Smooth muscle cell (in vitro differentiated cells): ENCODE measurements around the gene LYPD1. TPM values are rescaled to one million over a fixed set of nuclear protein-coding genes. Genes with fewer than 3 reads are reported as not detected.

Source experiments
- DNase-seq: peaks from one replicate; lab custom pipeline; 2025; ENCODE audit not compliant: unreplicated experiment; lab: John Stamatoyannopoulos, UW
- H2AFZ ChIP-seq: fragments of 200-600 bp; sonication (generic); 2 replicates; pipeline ENCODE4 v1.6.0; 2016; ENCODE audit warnings: antibody characterized with exemption, low read depth, mild to moderate bottlenecking
- H3F3A ChIP-seq: fragments of 200-600 bp; sonication (generic); 2 replicates; pipeline ENCODE4 v1.6.0; 2017; ENCODE audit warnings: antibody characterized with exemption, low read depth
- H3K27ac ChIP-seq: fragments of 200-600 bp; sonication (generic); 2 replicates; pipeline ENCODE4 v1.5.1; 2016; ENCODE audit warnings: low read depth, mild to moderate bottlenecking
- H3K27me3 ChIP-seq: fragments of 200-600 bp; sonication (generic); 2 replicates; pipeline ENCODE4 v1.6.1; 2016; ENCODE audit warnings: low read depth, mild to moderate bottlenecking
- H3K36me3 ChIP-seq: fragments of 200-600 bp; sonication (generic); 2 replicates; pipeline ENCODE4 v1.5.1; 2016; ENCODE audit warnings: low read depth
- H3K4me1 ChIP-seq: fragments of 200-600 bp; sonication (generic); 2 replicates; pipeline ENCODE4 v1.5.1; 2016; ENCODE audit warnings: low read depth
- H3K4me2 ChIP-seq: fragments of 200-600 bp; sonication (generic); 2 replicates; pipeline ENCODE4 v1.6.0; 2016; ENCODE audit warnings: mild to moderate bottlenecking
- H3K4me3 ChIP-seq: fragments of 200-600 bp; sonication (generic); 2 replicates; pipeline ENCODE4 v1.5.1; 2016; ENCODE audit warnings: mild to moderate bottlenecking
- H3K79me2 ChIP-seq: fragments of 200-600 bp; sonication (generic); 2 replicates; pipeline ENCODE4 v1.6.0; 2016; ENCODE audit warnings: low read depth, mild to moderate bottlenecking
- H3K9ac ChIP-seq: fragments of 200-600 bp; sonication (generic); 2 replicates; pipeline ENCODE4 v1.6.0; 2016; ENCODE audit warnings: low read depth
- H3K9me3 ChIP-seq: fragments of 200-600 bp; sonication (generic); replicated peaks from 2 replicates; pipeline ENCODE4 v1.5.1; 2016; ENCODE audit warnings: low read depth
- H4K20me1 ChIP-seq: fragments of 200-600 bp; sonication (generic); 2 replicates; pipeline ENCODE4 v1.6.0; 2016; ENCODE audit warnings: low read depth
- WGBS: methylation state at CpG from one replicate; pipeline ENCODE4 v1.1.7; 2016; ENCODE audit warnings: low lambda C conversion rate; 5-methylcytosine and 5-hydroxymethylcytosine counted together
- polyA plus RNA-seq: library from polyadenylated mRNA; unstranded; fragments of >200 nt; fragmentation: Nextera tagmentation; extraction: Ambion mirVana; gene quantifications from 2 replicates; pipeline ENCODE4 v1.2.1, GENCODE V29; 2016
- total RNA-seq: library from RNA; depleted of rRNA; stranded (reverse); fragments of >200 nt; gene quantifications from 2 replicates; pipeline ENCODE4 v1.2.3, GENCODE V29; 2014
- TF ChIP-seq, protein P1 (sequence below): fragments of 200-600 bp; sonication (generic); IDR thresholded peaks from 2 replicates; pipeline ENCODE4 v1.5.1; 2017; ENCODE audit warnings: borderline replicate concordance, mild to moderate bottlenecking, antibody characterized with exemption; ENCODE audit not compliant: insufficient read depth, poor library complexity, severe bottlenecking

LYPD1 gene
- total and polyA plus RNA-seq, 2 experiments from 2014 or later = 2.5 to 5.3 TPM

- H4K20me1 ChIP-seq = no peaks in the 10 kb centered on the region
- H3K36me3 ChIP-seq = no peaks in the 10 kb centered on the region
- 84% methylated on average over 5 of the region's 5 CpGs for WGBS
- no peak overlapping the region for H2AFZ ChIP-seq
- no peaks in the 10 kb centered on the region for H3K27me3 ChIP-seq
- no peaks in the 10 kb centered on the region for H3K4me1 ChIP-seq
- H3K27ac ChIP-seq = no peak overlapping the region
- TF ChIP-seq, protein P1, sequence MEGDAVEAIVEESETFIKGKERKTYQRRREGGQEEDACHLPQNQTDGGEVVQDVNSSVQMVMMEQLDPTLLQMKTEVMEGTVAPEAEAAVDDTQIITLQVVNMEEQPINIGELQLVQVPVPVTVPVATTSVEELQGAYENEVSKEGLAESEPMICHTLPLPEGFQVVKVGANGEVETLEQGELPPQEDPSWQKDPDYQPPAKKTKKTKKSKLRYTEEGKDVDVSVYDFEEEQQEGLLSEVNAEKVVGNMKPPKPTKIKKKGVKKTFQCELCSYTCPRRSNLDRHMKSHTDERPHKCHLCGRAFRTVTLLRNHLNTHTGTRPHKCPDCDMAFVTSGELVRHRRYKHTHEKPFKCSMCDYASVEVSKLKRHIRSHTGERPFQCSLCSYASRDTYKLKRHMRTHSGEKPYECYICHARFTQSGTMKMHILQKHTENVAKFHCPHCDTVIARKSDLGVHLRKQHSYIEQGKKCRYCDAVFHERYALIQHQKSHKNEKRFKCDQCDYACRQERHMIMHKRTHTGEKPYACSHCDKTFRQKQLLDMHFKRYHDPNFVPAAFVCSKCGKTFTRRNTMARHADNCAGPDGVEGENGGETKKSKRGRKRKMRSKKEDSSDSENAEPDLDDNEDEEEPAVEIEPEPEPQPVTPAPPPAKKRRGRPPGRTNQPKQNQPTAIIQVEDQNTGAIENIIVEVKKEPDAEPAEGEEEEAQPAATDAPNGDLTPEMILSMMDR = no peak
- no peak overlapping the region for H3K9ac ChIP-seq
- H3K79me2 ChIP-seq = no peaks in the 10 kb centered on the region
- H3K9me3 ChIP-seq = no peaks in the 10 kb centered on the region
- H3K4me3 ChIP-seq = no peak overlapping the region
- no peak for DNase-seq
- no peak overlapping the region for H3K4me2 ChIP-seq
- H3F3A ChIP-seq = no peaks in the 10 kb centered on the region
Measured at GRCh38 chr2:132638313-132639040, 31.5 kb downstream of the LYPD1 start.

GRCh38 chr2:132636346-132636745, 33.7 kb downstream of the LYPD1 start:
- no peak overlapping the region for H3K9ac ChIP-seq
- WGBS = 89% methylated on average over 1 of the region's 1 CpG
- no peak overlapping the region for H3K27ac ChIP-seq
- H3K36me3 ChIP-seq = no peaks in the 10 kb centered on the region
- TF ChIP-seq, protein P1 = no peak
- no peak overlapping the region for H3K4me3 ChIP-seq
- no peaks in the 10 kb centered on the region for H3K79me2 ChIP-seq
- no peaks in the 10 kb centered on the region for H3K27me3 ChIP-seq
- no peaks in the 10 kb centered on the region for H3K9me3 ChIP-seq
- H3K4me2 ChIP-seq = no peak overlapping the region
- H3K4me1 ChIP-seq = peaks cover 7% of the 10 kb centered on the region
- no peaks in the 10 kb centered on the region for H3F3A ChIP-seq
- no peaks in the 10 kb centered on the region for H4K20me1 ChIP-seq
- H2AFZ ChIP-seq = no peak overlapping the region
- DNase-seq = no peak

DNA sequence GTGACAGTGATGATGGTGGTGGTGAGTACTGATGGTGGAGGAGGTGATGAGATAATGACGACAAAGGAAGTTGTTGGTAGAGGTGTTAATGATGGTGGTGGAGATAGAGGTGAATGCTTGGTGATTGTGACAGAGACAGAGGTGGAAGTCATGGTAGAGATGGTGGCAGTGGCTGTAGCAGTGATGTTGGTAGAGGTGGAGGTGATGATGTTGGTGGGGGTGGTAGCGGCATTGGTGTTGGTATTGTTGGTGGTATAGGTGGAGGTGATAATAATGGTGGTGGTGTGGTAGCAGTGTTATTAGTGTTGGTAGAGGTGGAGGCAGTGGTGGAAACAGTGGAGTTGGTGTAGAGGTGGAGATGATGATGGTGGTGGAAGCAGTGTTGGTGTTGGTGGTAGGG, 36.4 kb downstream of the LYPD1 start:
- TF ChIP-seq, protein P1 = no peak
- no peak overlapping the region for H3K9ac ChIP-seq
- H3K27me3 ChIP-seq = no peaks in the 10 kb centered on the region
- no peaks in the 10 kb centered on the region for H3F3A ChIP-seq
- H3K79me2 ChIP-seq = no peaks in the 10 kb centered on the region
- no peak for DNase-seq
- no peak overlapping the region for H3K4me3 ChIP-seq
- no peaks in the 10 kb centered on the region for H3K9me3 ChIP-seq
- H3K36me3 ChIP-seq = no peaks in the 10 kb centered on the region
- 97% methylated on average over 2 of the region's 2 CpGs for WGBS
- H3K27ac ChIP-seq = no peak overlapping the region
- no peak overlapping the region for H2AFZ ChIP-seq
- H3K4me1 ChIP-seq = peaks cover 7% of the 10 kb centered on the region
- H3K4me2 ChIP-seq = no peak overlapping the region
- H4K20me1 ChIP-seq = no peaks in the 10 kb centered on the region
